CD4-positive, alpha-beta T cell (primary cell): Measurements from ENCODE around the gene MAP4K5. TPM values are rescaled to one million over a fixed set of nuclear protein-coding genes. Genes with fewer than 3 reads are reported as not detected.
A peak's percentile ranks its signal among the peaks of the same experiment; 100 is the strongest.

Source experiments
- ATAC-seq: fragments of 200-7000 bp; cut with Tn5 transposase; one replicate; pipeline ENCODE4 v1.10.0; 2022; ENCODE audit warnings: mild to moderate bottlenecking; ENCODE audit not compliant: poor library complexity
- CTCF ChIA-PET: fragments of 350-600 bp; sonication (Branson Sonifier 250); formaldehyde crosslinking; loops from one replicate; lab custom pipeline; 2021; ENCODE audit warnings: antibody characterized with exemption, inconsistent platforms; lab: Charles Lee
- POLR2A ChIA-PET: fragments of 350-600 bp; sonication (Branson Sonifier 250); formaldehyde crosslinking; loops from one replicate; lab custom pipeline; 2021; ENCODE audit warnings: antibody characterized with exemption, inconsistent platforms; lab: Charles Lee
- DNase-seq, 14 experiments: peaks; one replicate each; pipeline ENCODE4 v3.0.0-alpha.2; 2013 to 2020; ENCODE audit warnings: mixed read lengths in 2 of 14
- H3K27ac ChIP-seq, 2 donors: one replicate each; pipeline versions ENCODE4 v1.5.1 to v1.7.0; 2013; ENCODE audit warnings: low read length in 2 of 2, low read depth in 1 of 2, mild to moderate bottlenecking in 1 of 2
- H3K27me3 ChIP-seq, 2 experiments: 1 replicate in 1 of 2; 2 replicates in 1 of 2; pipeline versions ENCODE4 v1.6.1 to v1.7.0; 2013; ENCODE audit warnings: low read length in 2 of 2, control low read depth in 1 of 2, mild to moderate bottlenecking in 1 of 2, moderate library complexity in 1 of 2; ENCODE audit not compliant: insufficient read depth in 2 of 2, control insufficient read depth in 1 of 2
- H3K36me3 ChIP-seq: one replicate; pipeline ENCODE4 v1.6.1; 2013; ENCODE audit warnings: low read length, control low read depth; ENCODE audit not compliant: insufficient read depth
- H3K4me1 ChIP-seq: one replicate; pipeline ENCODE4 v1.6.1; 2013; ENCODE audit warnings: low read length, control low read depth; ENCODE audit not compliant: insufficient read depth
- H3K4me3 ChIP-seq: one replicate; pipeline ENCODE4 v1.5.1; 2013; ENCODE audit warnings: mild to moderate bottlenecking, low read length, moderate library complexity
- H3K9me3 ChIP-seq, 2 experiments: 1 replicate in 1 of 2; 2 replicates in 1 of 2; pipeline versions ENCODE4 v1.6.1 to v1.7.0; 2013; ENCODE audit warnings: low read length in 2 of 2, mild to moderate bottlenecking in 2 of 2, control low read depth in 1 of 2, moderate library complexity in 1 of 2; ENCODE audit not compliant: control insufficient read depth in 1 of 2, insufficient read depth in 1 of 2
- H3K27ac Mint-ChIP-seq: one replicate; pipeline ENCODE4 v1.8.0; 2020; ENCODE audit warnings: mixed read lengths
- H3K27me3 Mint-ChIP-seq: one replicate; pipeline ENCODE4 v1.8.0; 2021; ENCODE audit warnings: mixed read lengths
- H3K36me3 Mint-ChIP-seq: one replicate; pipeline ENCODE4 v1.8.0; 2021; ENCODE audit warnings: low read depth, mixed read lengths
- H3K4me1 Mint-ChIP-seq: one replicate; pipeline ENCODE4 v1.8.0; 2021; ENCODE audit warnings: low read depth, mixed read lengths
- H3K4me3 Mint-ChIP-seq: one replicate; pipeline ENCODE4 v1.8.0; 2020; ENCODE audit warnings: mild to moderate bottlenecking, mixed read lengths
- H3K9me3 Mint-ChIP-seq: one replicate; pipeline ENCODE4 v1.8.0; 2020; ENCODE audit warnings: mixed read lengths
- intact Hi-C, 2 experiments: fragments of 100-400 bp; cut with DNase I in 1 of 2; cut with micrococcal nuclease in 1 of 2; formaldehyde crosslinking; loops; one replicate each; pipeline versions ENCODE4 v1.15.1 to v1.9.0; 2023 to 2025; cut with DNase I, micrococcal nuclease
- total RNA-seq, 174 experiments: library from RNA in 2 of 174; stranded (reverse) in 2 of 174; gene quantifications; one replicate each; pipeline ENCODE4 v1.2.3 and lab custom pipeline; 2021 to 2026
- TF ChIP-seq, protein P1 (sequence below): fragments of 200-600 bp; IDR thresholded peaks from one replicate; pipeline ENCODE4 v1.8.0; 2022; ENCODE audit warnings: antibody characterized with exemption, mild to moderate bottlenecking

The MAP4K5 gene
- total RNA-seq, 2 experiments from 2014 or later = 32.4 to 34.5 TPM

DNA sequence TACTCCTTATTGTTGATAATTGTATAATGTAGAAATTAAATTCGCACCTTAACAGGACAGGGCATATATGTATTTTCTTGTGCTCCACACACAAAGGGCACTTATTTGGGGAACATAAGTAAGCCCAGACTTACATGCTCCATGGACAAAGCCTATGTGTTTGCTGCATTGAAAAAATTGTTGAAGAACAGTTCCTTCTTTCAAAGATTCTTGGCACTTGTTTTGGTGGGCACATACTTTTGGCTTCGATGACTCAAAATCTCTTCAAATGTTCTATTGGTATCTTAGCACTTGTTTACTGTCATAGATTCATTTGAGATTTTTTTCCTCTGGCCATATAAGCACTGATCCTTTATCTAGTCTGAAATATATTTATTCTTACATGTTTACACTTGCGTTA is 1.4 kb upstream of the MAP4K5 start:
- no peak overlapping the region for H3K27ac ChIP-seq
- Mint-ChIP-seq H3K27ac (peak overlapping the region; percentile 28), H3K36me3 (peaks cover 6% of the 10 kb centered on the region), H3K4me1 (peaks cover 45% of the 10 kb centered on the region), H3K27me3 (no peaks in the 10 kb centered on the region), H3K9me3 (no peaks in the 10 kb centered on the region), H3K4me3 (peak overlapping the region; percentile 50)
- TF ChIP-seq, protein P1, sequence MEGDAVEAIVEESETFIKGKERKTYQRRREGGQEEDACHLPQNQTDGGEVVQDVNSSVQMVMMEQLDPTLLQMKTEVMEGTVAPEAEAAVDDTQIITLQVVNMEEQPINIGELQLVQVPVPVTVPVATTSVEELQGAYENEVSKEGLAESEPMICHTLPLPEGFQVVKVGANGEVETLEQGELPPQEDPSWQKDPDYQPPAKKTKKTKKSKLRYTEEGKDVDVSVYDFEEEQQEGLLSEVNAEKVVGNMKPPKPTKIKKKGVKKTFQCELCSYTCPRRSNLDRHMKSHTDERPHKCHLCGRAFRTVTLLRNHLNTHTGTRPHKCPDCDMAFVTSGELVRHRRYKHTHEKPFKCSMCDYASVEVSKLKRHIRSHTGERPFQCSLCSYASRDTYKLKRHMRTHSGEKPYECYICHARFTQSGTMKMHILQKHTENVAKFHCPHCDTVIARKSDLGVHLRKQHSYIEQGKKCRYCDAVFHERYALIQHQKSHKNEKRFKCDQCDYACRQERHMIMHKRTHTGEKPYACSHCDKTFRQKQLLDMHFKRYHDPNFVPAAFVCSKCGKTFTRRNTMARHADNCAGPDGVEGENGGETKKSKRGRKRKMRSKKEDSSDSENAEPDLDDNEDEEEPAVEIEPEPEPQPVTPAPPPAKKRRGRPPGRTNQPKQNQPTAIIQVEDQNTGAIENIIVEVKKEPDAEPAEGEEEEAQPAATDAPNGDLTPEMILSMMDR = no peak
- ATAC-seq = no peak
- H3K27me3 ChIP-seq = no peaks in the 10 kb centered on the region
- intact Hi-C loops = loop anchor here (2.0 to 5.0 kb wide), 5 partner anchors 221 to 902 kb away; partner anchors contain the start of genes VCPKMT (in 2 of the 2), DMAC2L (in 1 of the 2), L2HGDH (in 1 of the 2) and NEMF (in 1 of the 2)
- peaks cover 23% of the 10 kb centered on the region for H3K4me1 ChIP-seq
- H3K4me3 ChIP-seq = no peak overlapping the region
- H3K9me3 ChIP-seq = peaks cover 0 to 6% of the 10 kb centered on the region in 2 experiments
- no peak for DNase-seq
- ChIA-PET CTCF (no interaction called here), POLR2A (no interaction called here)
- H3K36me3 ChIP-seq = no peaks in the 10 kb centered on the region

DNA sequence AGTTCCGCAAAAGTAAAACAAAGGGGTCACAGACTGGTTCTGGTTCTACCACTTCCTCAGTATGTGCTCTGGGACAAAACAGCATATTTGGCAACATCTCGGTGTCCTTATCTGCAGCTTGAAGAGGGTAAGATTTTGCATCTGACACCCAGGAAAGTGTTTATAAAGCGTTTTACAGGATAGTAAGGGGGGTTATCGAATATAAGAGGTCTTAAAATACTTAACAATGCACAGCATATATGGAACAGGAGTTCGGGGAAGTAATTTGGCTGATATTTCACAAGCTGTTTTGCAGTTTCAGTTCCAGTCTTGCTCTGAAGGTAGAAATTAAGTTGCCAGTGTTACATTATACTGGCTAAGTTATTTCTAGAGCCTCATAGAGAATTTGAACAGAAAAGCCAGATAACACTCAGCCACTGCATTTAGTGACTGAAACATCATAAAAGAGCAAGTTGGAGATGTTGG is 904 bp upstream of the MAP4K5 start:
- ATAC-seq (no peak), DNase-seq (no peak)
- Mint-ChIP-seq H3K27me3 (no peaks in the 10 kb centered on the region), H3K36me3 (peaks cover 6% of the 10 kb centered on the region), H3K4me3 (peak overlapping the region; percentile 92), H3K9me3 (no peaks in the 10 kb centered on the region), H3K4me1 (peaks cover 50% of the 10 kb centered on the region), H3K27ac (peak overlapping the region; percentile 84)
- Histone ChIP-seq H3K4me1 (peaks cover 23% of the 10 kb centered on the region), H3K27me3 (no peaks in the 10 kb centered on the region), H3K36me3 (peaks cover 3% of the 10 kb centered on the region), H3K27ac (peak overlapping the region in 1 of 2 donors; percentile 53), H3K4me3 (peak overlapping the region; percentile 87), H3K9me3 (peaks cover 0 to 6% of the 10 kb centered on the region in 2 experiments)
- TF ChIP-seq, protein P1 = no peak
- intact Hi-C loops = loop anchor here (2.0 to 5.0 kb wide), 5 partner anchors 220 to 901 kb away; partner anchors contain the start of genes VCPKMT (in 2 of the 2), DMAC2L (in 1 of the 2), L2HGDH (in 1 of the 2) and NEMF (in 1 of the 2)
- POLR2A ChIA-PET = interaction anchor here (2.3 kb wide), 1 partner anchor 212 kb away, joined by 14 read pairs; no protein-coding TSS in a partner anchor
- CTCF ChIA-PET = no interaction called here

DNA sequence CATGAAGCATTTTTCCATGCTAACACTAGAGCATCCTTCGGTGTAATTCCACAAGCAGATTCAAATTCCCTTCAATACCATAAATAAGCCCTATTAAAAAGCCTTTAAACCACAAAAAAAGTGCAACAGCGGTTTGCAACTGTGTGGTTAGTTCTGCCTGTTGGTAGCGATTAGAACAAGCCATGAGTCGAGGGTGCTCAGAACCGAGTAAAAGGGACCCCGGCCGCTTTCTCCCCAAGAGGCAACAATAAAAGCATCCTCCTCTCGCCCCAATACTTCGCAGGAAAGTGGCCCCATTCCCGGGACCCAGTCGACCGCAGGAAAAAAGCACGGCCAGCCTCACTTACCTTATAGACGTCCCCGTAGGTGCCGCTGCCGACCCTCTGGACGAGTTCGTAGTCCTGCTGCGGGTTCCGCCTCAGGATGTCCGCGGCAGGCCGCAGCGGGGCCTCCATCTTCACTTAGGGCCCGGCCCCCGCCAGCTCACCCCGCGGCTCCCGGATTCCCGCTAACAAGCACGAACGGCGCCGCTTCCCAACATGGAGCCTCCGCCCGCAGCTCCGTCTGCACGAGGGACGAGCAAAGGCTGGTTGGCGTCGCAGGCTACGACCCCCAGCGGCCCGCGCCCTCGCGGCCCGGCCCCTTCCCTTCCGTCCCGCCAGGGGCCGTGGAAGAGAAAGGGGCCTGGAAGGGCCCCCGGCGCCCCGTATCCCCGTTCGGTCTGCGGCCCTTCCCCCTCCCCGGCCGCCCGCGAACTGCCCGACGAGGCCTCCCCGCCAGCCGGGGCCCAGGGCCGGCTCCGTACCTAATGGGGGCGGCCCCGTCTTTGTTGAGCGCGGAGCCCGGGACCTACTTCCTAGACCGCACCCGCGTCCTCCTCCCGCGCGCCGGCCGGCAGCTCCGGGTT is 521 bp downstream of the MAP4K5 start:
- ChIA-PET POLR2A (interaction anchor here (0.6 to 2.3 kb wide), 6 partner anchors 9 to 912 kb away, joined by 3 to 14 read pairs (median 5); partner anchors contain the start of gene RPL36AL), CTCF (interaction anchor here (0.8 to 1.4 kb wide), 6 partner anchors 10 to 908 kb away, joined by 3 to 9 read pairs (median 4); partner anchors contain the start of gene VCPKMT)
- TF ChIP-seq, protein P1 = no peak
- Mint-ChIP-seq H3K4me3 (peak overlapping the region; percentile 95), H3K27ac (peak overlapping the region; percentile 86), H3K9me3 (no peaks in the 10 kb centered on the region), H3K4me1 (peaks cover 55% of the 10 kb centered on the region), H3K27me3 (no peaks in the 10 kb centered on the region), H3K36me3 (peaks cover 9% of the 10 kb centered on the region)
- intact Hi-C loops = loop anchor here (1.0 to 5.0 kb wide), 7 partner anchors 10 to 900 kb away; partner anchors contain the start of genes VCPKMT (in 2 of the 2), DMAC2L (in 1 of the 2), L2HGDH (in 1 of the 2) and NEMF (in 1 of the 2)
- H3K36me3 ChIP-seq = peaks cover 3% of the 10 kb centered on the region
- no peaks in the 10 kb centered on the region for H3K27me3 ChIP-seq
- H3K9me3 ChIP-seq = no peaks in the 10 kb centered on the region
- no peak for ATAC-seq
- H3K4me3 ChIP-seq = peak overlapping the region; percentile 87
- DNase-seq = peak in 13 of 14 experiments; percentile 3 to 57 (median 11)
- peaks cover 23% of the 10 kb centered on the region for H3K4me1 ChIP-seq
- H3K27ac ChIP-seq = peak overlapping the region; percentile 39 to 57
